GM11168 (cell line): ENCODE measurements around the gene TMEM208.

ENCODE experiments used
- in situ Hi-C: fragments of 300-500 bp; cut with MboI; formaldehyde crosslinking; loops from one replicate; pipeline ENCODE4 v1.12.0; 2022; ENCODE audit warnings: low sequenced_read_pairs; ENCODE audit not compliant: unreplicated experiment

Gene TMEM208

DNA sequence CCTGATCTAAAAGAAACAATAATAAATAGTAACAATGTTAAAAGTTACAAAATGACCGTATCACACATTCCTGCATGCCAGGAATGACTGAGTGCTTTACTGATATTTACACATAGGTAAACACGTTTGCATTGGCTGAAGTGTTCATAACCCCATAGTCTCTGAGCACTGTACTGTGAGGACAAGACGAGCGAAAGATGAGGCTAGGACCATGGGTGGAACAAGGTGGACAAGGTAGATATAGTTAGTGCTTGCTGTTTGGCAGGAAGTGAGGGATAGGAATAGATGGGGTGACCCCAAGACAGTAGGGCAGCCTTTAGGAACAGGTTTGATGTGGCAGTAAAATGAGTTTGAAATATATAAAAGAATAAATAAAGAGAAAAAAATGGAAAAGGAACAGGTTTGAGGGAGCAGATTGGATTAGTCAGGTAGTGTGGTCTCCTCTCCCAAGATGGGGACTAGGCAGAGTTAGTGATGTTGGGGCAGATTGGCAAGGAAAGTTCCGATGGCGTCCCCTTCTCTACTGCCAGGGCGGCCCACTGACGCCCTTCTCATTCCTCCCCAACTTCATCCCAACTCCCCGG is 35.4 kb upstream of the TMEM208 start:
- in situ Hi-C loops = no loop called here

DNA sequence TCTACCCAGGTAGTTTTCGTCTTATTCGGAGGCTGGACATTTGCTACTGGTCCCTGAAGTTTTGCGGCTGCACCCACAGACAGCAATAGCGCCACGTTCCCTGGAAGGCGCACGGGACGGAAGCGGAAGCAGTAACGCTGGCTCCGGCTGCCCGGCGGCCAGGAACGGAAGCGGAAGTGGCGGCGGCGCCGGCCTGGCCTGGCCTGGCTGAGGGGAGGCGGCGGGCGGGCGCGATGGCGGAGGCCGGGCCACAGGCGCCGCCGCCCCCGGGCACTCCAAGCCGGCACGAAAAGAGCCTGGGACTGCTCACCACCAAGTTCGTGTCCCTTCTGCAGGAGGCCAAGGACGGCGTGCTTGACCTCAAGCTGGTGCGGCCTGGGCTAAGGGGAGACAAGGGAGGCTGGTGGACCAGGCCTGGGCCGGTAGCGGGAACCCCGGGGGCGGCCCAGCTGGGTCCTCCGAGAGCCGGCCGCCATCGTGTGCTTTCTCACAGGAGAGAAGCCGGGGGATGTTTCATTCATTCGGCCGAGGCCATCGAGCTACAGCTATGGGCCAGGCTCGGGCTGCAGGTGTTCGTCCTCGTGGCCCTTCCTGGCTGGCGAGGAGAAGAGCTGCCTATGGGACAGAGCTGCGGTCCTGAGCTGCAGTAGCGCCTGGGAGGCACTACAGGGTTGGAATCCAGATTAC is 34.8 kb upstream of the TMEM208 start, which contains the start of gene E2F4:
Gene E2F4, plus strand, starts transcription at position 161 of the 687 bp plus-strand sequence. Its CDS starts 73 bp downstream, at position 234.
- in situ Hi-C loops = no loop called here

DNA sequence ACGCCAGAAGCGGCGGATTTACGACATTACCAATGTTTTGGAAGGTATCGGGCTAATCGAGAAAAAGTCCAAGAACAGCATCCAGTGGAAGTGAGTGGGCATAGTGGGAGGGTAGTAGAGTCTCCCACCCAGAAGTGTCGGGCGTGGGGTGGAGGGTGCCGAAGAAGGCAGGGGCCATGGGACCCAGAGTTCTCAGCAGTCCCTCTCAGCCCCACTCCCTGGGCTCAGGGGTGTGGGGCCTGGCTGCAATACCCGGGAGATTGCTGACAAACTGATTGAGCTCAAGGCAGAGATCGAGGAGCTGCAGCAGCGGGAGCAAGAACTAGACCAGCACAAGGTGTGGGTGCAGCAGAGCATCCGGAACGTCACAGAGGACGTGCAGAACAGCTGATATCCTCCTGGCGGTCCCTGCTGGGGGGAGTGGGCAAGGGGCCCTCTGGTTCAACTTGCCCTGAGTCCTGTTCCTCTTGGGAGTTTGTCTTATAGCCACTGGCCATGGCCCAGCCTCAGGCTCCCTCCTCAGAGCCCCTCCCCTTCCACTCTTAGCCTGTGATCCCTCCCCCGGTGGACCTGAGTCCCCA is 34.1 kb upstream of the TMEM208 start:
- in situ Hi-C loops = no loop called here

GRCh38 chr16:67193536-67193935 is 33.4 kb upstream of the TMEM208 start:
- in situ Hi-C loops = no loop called here

GRCh38 chr16:67194260-67194659 is 32.7 kb upstream of the TMEM208 start:
- in situ Hi-C loops = no loop called here

DNA sequence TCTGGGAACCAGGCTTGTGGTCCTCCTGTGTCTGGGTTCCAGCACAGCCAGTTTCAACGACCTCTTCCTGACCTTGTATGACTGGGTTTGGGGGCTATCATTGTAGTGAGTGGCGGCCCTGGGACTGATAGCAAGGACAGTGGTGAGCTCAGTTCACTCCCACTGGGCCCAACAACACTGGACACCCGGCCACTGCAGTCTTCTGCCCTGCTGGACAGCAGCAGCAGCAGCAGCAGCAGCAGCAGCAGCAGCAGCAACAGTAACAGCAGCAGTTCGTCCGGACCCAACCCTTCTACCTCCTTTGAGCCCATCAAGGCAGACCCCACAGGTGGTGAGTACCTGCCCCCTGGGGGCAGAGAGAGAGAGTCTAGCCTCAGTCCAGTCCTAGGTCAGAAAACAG is 31.3 kb upstream of the TMEM208 start:
- in situ Hi-C loops = no loop called here

- in situ Hi-C loops = no loop called here
These were observed 30.0 kb upstream of the TMEM208 start for GRCh38 chr16:67196881-67197280.

- in situ Hi-C loops = no loop called here
These were observed 29.2 kb upstream of the TMEM208 start for GRCh38 chr16:67197704-67198103.

- in situ Hi-C loops = no loop called here
These were observed 28.6 kb upstream of the TMEM208 start for GRCh38 chr16:67198238-67198734.

- in situ Hi-C loops = no loop called here
These were observed 27.7 kb upstream of the TMEM208 start, which contains the start of gene ELMO3 for GRCh38 chr16:67199011-67199807. TSS of gene ELMO3 (plus strand) at chr16:67199131. CDS start at chr16:67199327, 196 bp downstream.

- in situ Hi-C loops = no loop called here
These were observed 27.1 kb upstream of the TMEM208 start for GRCh38 chr16:67199808-67200198.

GRCh38 chr16:67200491-67200890 is 26.4 kb upstream of the TMEM208 start:
- in situ Hi-C loops = no loop called here

GRCh38 chr16:67201411-67202345 is 25.3 kb upstream of the TMEM208 start:
- in situ Hi-C loops = no loop called here

DNA sequence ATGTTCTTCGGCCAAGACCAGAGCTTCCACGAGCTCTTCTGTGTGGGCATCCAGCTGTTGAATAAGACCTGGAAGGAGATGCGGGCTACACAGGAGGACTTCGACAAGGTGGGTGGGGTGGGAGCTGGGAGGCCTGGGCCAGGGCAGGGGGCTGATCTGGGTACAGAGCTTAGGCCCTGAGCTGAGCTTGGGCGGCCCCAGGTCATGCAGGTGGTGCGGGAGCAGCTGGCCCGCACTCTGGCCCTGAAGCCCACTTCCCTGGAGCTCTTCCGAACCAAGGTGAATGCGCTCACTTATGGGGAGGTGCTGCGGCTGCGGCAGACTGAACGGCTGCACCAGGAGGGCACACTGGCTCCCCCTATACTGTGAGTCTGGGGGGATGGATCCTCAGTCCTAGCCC is 24.5 kb upstream of the TMEM208 start:
- in situ Hi-C loops = no loop called here

GRCh38 chr16:67202956-67203493 is 23.9 kb upstream of the TMEM208 start:
- in situ Hi-C loops = no loop called here

GRCh38 chr16:67204076-67204475 is 22.9 kb upstream of the TMEM208 start:
- in situ Hi-C loops = no loop called here

GRCh38 chr16:67206129-67206837 is 20.6 kb upstream of the TMEM208 start:
- in situ Hi-C loops = no loop called here

DNA sequence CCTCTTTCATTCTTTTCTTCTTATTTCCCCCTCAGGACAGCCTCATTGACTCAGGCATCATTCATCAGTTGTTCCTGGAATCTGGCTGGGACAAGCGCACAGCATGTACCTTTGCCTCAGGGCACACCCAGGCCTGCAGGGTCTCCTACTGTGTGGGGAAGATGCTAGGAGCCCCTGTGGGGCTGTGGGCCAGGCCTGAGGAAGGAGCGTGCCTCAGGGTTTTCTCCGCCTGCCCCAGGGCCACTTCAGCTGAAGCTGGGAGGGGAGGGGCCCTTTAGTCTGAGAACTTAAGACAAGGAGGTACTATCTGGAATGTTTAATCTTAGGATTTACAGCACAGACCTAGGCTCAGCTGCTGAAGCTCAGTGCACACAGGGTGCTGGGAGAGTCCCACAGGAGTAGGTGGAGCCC is 20.1 kb upstream of the TMEM208 start:
- in situ Hi-C loops = no loop called here
